Activated T-cell treated with anti-CD3 and anti-CD28 coated beads, Interleukin-2, amount 50 U/mL, for 72 hours (primary cell): ENCODE results near the gene PRKRIP1. TPM values are rescaled to one million over a fixed set of nuclear protein-coding genes. Genes with fewer than 3 reads are reported as not detected.
"Not testable (repeated sequence)": the region's sequence is repeated elsewhere in the genome, so short reads cannot be mapped to it uniquely, and the experiment has no call there.

ENCODE experiments used
- ATAC-seq, 2 donors: fragments of 150-1000 bp; cut with Tn5 transposase; replicated peaks in 1 of 2; 2 replicates each; pipeline ENCODE4 v1.10.0; 2021; ENCODE audit warnings: moderate library complexity in 2 of 2, mild to moderate bottlenecking in 1 of 2
- DNase-seq, 2 donors: peaks; one replicate each; pipeline ENCODE4 v3.0.0; 2021 to 2022; ENCODE audit warnings: mixed read lengths in 1 of 2
- H3K27ac Mint-ChIP-seq: one replicate; pipeline ENCODE4 v1.8.0; 2022; ENCODE audit warnings: mild to moderate bottlenecking, moderate library complexity, mixed read lengths
- H3K27me3 Mint-ChIP-seq: one replicate; pipeline ENCODE4 v1.8.0; 2022; ENCODE audit warnings: low read depth, mixed read lengths
- H3K36me3 Mint-ChIP-seq, 2 donors: one replicate each; pipeline ENCODE4 v1.8.0; 2022; ENCODE audit warnings: mixed read lengths in 2 of 2, mild to moderate bottlenecking in 1 of 2; ENCODE audit not compliant: insufficient read depth in 2 of 2
- H3K4me1 Mint-ChIP-seq: one replicate; pipeline ENCODE4 v1.8.0; 2022; ENCODE audit warnings: low read depth, mixed read lengths
- H3K4me3 Mint-ChIP-seq, 2 donors: one replicate each; pipeline ENCODE4 v1.8.0; 2022; ENCODE audit warnings: mild to moderate bottlenecking in 2 of 2, mixed read lengths in 2 of 2, moderate library complexity in 2 of 2
- H3K9me3 Mint-ChIP-seq, 2 donors: one replicate each; pipeline ENCODE4 v1.8.0; 2022; ENCODE audit warnings: mixed read lengths in 2 of 2
- total RNA-seq, 2 donors: library from RNA; stranded (reverse); gene quantifications; one replicate each; pipeline ENCODE4 v1.2.3, GENCODE V29; 2022

The PRKRIP1 gene
- total RNA-seq, 2 donors from 2014 or later = 30.6 to 35.7 TPM

- no peaks in the 10 kb centered on the region for H3K36me3 Mint-ChIP-seq
- no peak overlapping the region for H3K27ac Mint-ChIP-seq
- no peaks in the 10 kb centered on the region for H3K4me1 Mint-ChIP-seq
- no peaks in the 10 kb centered on the region for H3K27me3 Mint-ChIP-seq
- DNase-seq = no peak
- no peak for ATAC-seq
- H3K9me3 Mint-ChIP-seq = no peaks in the 10 kb centered on the region
- no peak overlapping the region for H3K4me3 Mint-ChIP-seq
These were observed 76.2 kb downstream of the PRKRIP1 start for GRCh38 chr7:102472126-102473041.

DNA sequence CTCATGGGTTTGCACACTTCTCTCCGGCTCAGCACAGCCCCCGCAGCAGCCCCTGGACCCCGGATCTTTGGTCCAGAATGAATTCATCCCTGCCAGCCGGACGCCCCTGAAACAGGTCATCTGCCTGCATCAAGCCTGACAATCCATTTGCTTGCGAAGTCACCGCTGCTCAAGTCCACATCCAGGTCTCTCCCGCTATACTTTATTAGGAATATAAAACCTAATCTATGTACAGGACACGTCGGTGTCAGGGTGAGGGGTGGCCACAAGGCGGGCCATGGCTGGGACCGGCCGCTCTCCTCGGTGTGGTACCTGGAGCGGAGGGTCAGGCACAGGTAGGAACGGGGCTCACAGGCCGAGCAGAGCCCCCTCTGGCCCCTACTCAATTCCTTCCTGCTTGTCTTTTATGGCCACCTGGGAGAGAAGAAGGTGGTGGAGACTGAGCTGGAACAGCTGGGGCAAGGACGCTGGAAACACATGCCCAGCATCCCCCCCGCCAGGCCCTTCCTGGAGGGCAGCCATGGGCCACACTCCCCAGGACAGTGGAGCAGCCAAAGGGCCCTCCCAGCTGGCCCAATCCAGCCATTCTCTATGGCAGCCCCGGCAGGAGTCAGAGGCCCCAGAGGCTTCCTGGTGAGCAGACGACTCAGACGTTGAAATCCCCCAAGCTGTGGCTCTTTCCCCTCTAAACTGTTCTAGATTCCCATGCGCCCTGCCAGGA is 77.3 kb downstream of the PRKRIP1 start:
- Mint-ChIP-seq H3K27me3 (no peaks in the 10 kb centered on the region), H3K4me1 (no peaks in the 10 kb centered on the region), H3K27ac (no peak overlapping the region), H3K36me3 (no peaks in the 10 kb centered on the region), H3K4me3 (no peak overlapping the region), H3K9me3 (no peaks in the 10 kb centered on the region)
- ATAC-seq = no peak
- no peak for DNase-seq

DNA sequence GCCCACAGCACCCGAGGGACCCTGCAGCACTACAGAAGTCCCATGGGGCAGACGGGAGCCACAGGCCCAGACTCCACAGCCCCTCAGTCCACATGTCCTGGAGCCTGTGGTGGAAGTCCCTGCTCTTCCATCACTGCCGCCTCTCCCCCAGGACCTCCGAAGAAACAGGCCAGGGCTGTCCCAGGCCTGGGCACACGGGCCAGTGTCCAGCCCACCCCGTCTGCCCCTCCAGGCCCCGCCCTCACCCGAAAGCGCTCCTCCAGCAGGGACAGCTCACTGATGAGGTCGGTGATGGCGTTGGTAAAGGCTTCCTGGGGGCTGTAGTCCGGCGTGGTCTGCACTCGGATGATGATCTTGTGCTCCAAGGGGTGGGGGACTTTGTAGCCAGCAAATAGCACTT is 78.0 kb downstream of the PRKRIP1 start:
- not testable (repeated sequence) for H3K27ac Mint-ChIP-seq, H3K4me3 Mint-ChIP-seq, DNase-seq, H3K36me3 Mint-ChIP-seq, H3K9me3 Mint-ChIP-seq, H3K4me1 Mint-ChIP-seq, ATAC-seq, H3K27me3 Mint-ChIP-seq

GRCh38 chr7:102474736-102475435 is 78.7 kb downstream of the PRKRIP1 start:
- not testable (repeated sequence) for H3K4me1 Mint-ChIP-seq, H3K9me3 Mint-ChIP-seq, H3K4me3 Mint-ChIP-seq, DNase-seq, H3K27me3 Mint-ChIP-seq, ATAC-seq, H3K36me3 Mint-ChIP-seq, H3K27ac Mint-ChIP-seq

Other genes starting within 250 kb of the PRKRIP1 start
- 1 to 10 TPM; 5.0 to 6.8 TPM for gene SH2B2, start 109.5 kb upstream of the PRKRIP1 start, total RNA-seq
- not detected for gene SPDYE6, start 39.9 kb upstream of the PRKRIP1 start, total RNA-seq
- 10 to 100 TPM; 37.8 to 42.2 TPM for gene ORAI2, start 37.2 kb downstream of the PRKRIP1 start, total RNA-seq
- 10 to 100 TPM in 1 of 2 donors, 1 to 10 TPM in 1; 9.1 to 11.8 TPM for gene ALKBH4, start 68.5 kb downstream of the PRKRIP1 start, total RNA-seq
- gene LRWD1, start 68.6 kb downstream of the PRKRIP1 start, total RNA-seq = 10 to 100 TPM; 13.1 to 13.6 TPM
- gene POLR2J, start 82.6 kb downstream of the PRKRIP1 start, total RNA-seq = 10 to 100 TPM; 40.5 to 53.5 TPM
- gene RASA4B, start 121.4 kb downstream of the PRKRIP1 start, total RNA-seq = 10 to 100 TPM; 20.0 to 29.8 TPM
- gene UPK3BL2, start 147.3 kb downstream of the PRKRIP1 start, total RNA-seq = 10 to 100 TPM; 24.8 to 37.9 TPM
- not detected for gene SPDYE2, start 154.9 kb downstream of the PRKRIP1 start, total RNA-seq
- gene POLR2J3, start 176.2 kb downstream of the PRKRIP1 start, total RNA-seq = 10 to 100 TPM; 37.5 to 67.1 TPM
- 10 to 100 TPM; 52.0 to 79.2 TPM for gene RASA4, start 220.4 kb downstream of the PRKRIP1 start, total RNA-seq
- gene UPK3BL1, start 246.4 kb downstream of the PRKRIP1 start, total RNA-seq = 10 to 100 TPM; 13.3 to 58.8 TPM